Measurements from ENCODE around the gene OSCP1. TPM values are rescaled to one million over a fixed set of nuclear protein-coding genes. Genes with fewer than 3 reads are reported as not detected.

Gene OSCP1
- total RNA-seq, 1 experiment from 2014 or later, result 5.5 TPM

- TF ChIP-seq TCF7L2 (IDR thresholded peaks at IDR 0.05; ENCODE audit: low read depth, low read length) (no peak), POLR2AphosphoS5 (IDR thresholded peaks at IDR 0.05; ENCODE audit: low read depth, low read length) (no peak), CTCF (IDR thresholded peaks at IDR 0.05) (no peak), SIN3A (IDR thresholded peaks at IDR 0.05; ENCODE audit: borderline replicate concordance, insufficient read depth, low read depth, low read length) (no peak), REST (IDR thresholded peaks at IDR 0.05; ENCODE audit: insufficient read depth in 1 of 2, low read depth in 2 of 2, low read length in 1 of 2) (no peak)
- BruUV-seq (replicated peaks), result no TSS peak
- H3K27me3 ChIP-seq (ENCODE audit: control insufficient read depth, insufficient read depth, low read length), result no peaks in the 10 kb centered on the region
- CTCF ChIA-PET, result no interaction called here
- ATAC-seq (no peak), DNase-seq (ENCODE audit: low read depth, low spot score) (no peak)
- no peak overlapping the region for H3K27ac ChIP-seq (ENCODE audit: low read length)
- POLR2A ChIA-PET, result no interaction called here
- no peaks in the 10 kb centered on the region for H3K4me1 ChIP-seq (ENCODE audit: control insufficient read depth, insufficient read depth, low read length)
- H3K4me3 ChIP-seq (ENCODE audit: low read depth in 2 of 2, low read length in 2 of 2), result no peak overlapping the region
- in situ Hi-C loops (cut with HindIII; ENCODE audit: low pct_unique_long_range_greater_than_20kb, low sequenced_read_pairs), result no loop called here
- intact Hi-C loops (cut with micrococcal nuclease; ENCODE audit: unreplicated experiment), result no loop called here
- H3K36me3 ChIP-seq (ENCODE audit: control insufficient read depth, insufficient read depth, low read length), result no peaks in the 10 kb centered on the region
- H3K9me3 ChIP-seq (ENCODE audit: control insufficient read depth, insufficient read depth, low read depth, low read length), result no peaks in the 10 kb centered on the region
Observed at GRCh38 chr1:36443297-36443696, 7.0 kb downstream of the OSCP1 start.

GRCh38 chr1:36442337-36442736 is 7.9 kb downstream of the OSCP1 start:
- H3K36me3 ChIP-seq (ENCODE audit: control insufficient read depth, insufficient read depth, low read length), result no peaks in the 10 kb centered on the region
- no peak for ATAC-seq
- no peak overlapping the region for H3K4me3 ChIP-seq (ENCODE audit: low read depth in 2 of 2, low read length in 2 of 2)
- POLR2A ChIA-PET, result interaction anchor here (0.6 kb wide), 1 partner anchor 48 kb away, joined by 4 read pairs; no protein-coding TSS in a partner anchor
- no TSS peak for BruUV-seq (replicated peaks)
- H3K4me1 ChIP-seq (ENCODE audit: control insufficient read depth, insufficient read depth, low read length), result no peaks in the 10 kb centered on the region
- no peak for DNase-seq (ENCODE audit: low read depth, low spot score)
- H3K27ac ChIP-seq (ENCODE audit: low read length), result no peak overlapping the region
- H3K27me3 ChIP-seq (ENCODE audit: control insufficient read depth, insufficient read depth, low read length), result no peaks in the 10 kb centered on the region
- intact Hi-C loops (cut with micrococcal nuclease; ENCODE audit: unreplicated experiment) (no loop called here), in situ Hi-C loops (cut with HindIII; ENCODE audit: low pct_unique_long_range_greater_than_20kb, low sequenced_read_pairs) (no loop called here)
- CTCF ChIA-PET, result interaction anchor here (0.7 kb wide), 1 partner anchor 1806 kb away, joined by 5 read pairs; no protein-coding TSS in a partner anchor
- TF ChIP-seq SIN3A (IDR thresholded peaks at IDR 0.05; ENCODE audit: borderline replicate concordance, insufficient read depth, low read depth, low read length) (no peak), POLR2AphosphoS5 (IDR thresholded peaks at IDR 0.05; ENCODE audit: low read depth, low read length) (no peak), TCF7L2 (IDR thresholded peaks at IDR 0.05; ENCODE audit: low read depth, low read length) (no peak), REST (IDR thresholded peaks at IDR 0.05; ENCODE audit: insufficient read depth in 1 of 2, low read depth in 2 of 2, low read length in 1 of 2) (no peak)
- no peaks in the 10 kb centered on the region for H3K9me3 ChIP-seq (ENCODE audit: control insufficient read depth, insufficient read depth, low read depth, low read length)
